Measurements from ENCODE around the gene SNAP23. TPM values are rescaled to one million over a fixed set of nuclear protein-coding genes. Genes with fewer than 3 reads are reported as not detected.

The SNAP23 gene
- total RNA-seq, 1 experiment from 2014 or later, result 63.2 TPM

DNA sequence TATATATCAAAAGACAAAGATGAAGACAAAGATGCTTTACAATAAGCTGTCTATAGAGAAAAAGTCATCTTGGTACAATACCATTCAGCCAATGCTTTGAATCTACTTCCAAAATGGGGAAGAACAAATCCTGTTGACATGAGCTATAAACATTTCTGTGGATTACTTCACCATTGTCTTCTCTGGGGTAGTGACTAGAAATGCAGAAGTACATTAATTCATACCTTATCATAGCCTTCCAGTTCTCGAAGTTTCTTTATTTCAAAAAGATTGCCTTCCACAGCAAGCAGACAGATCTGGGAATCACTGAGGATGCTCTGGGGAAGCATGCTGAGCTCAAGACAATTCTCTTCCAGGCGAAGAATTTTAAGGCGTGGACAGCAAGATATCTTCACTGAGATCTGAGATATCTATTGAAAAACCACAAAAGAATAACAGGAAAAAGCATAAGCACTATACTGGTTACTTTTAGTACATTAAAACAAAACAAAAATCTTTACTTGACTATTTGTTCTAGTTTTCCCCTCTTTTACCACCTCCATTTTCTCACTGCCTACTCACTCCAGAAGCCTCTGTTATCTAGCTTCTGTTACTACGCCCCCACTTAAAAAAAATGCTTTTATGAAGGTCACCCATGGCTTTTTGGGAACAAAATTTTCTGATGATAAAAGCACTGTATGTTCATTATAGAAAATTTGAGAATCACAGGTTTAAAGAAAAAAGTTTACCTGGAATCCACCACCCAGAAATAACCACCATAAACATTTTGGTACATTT, 49.6 kb downstream of the SNAP23 start:
- H3K36me3 Mint-ChIP-seq (ENCODE audit: insufficient read depth in 1 of 3, low read depth in 3 of 3), result peaks cover 0 to 20% (median 4%) of the 10 kb centered on the region in 3 experiments; a peak in 5 of 7 replicates
- Histone ChIP-seq H4K8ac (replicated peaks; ENCODE audit: insufficient read length, low read depth, low read length) (no peak overlapping the region), H3K14ac (ENCODE audit: insufficient read depth, low read length) (no peak overlapping the region), H2AFZ (ENCODE audit: low read length) (no peak overlapping the region), H4K91ac (ENCODE audit: insufficient read length, low read depth, low read length) (no peak overlapping the region), H3K18ac (ENCODE audit: insufficient read length, low read depth, low read length) (no peak overlapping the region), H2BK15ac (ENCODE audit: low read depth, low read length) (no peak overlapping the region), H2BK5ac (ENCODE audit: insufficient read length, low read length) (no peak overlapping the region), H3T11ph (ENCODE audit: low read length) (no peak overlapping the region), H3K27me3 (ENCODE audit: insufficient read depth, low read length) (no peaks in the 10 kb centered on the region), H3K4me2 (ENCODE audit: insufficient read depth, insufficient read length, low read length) (no peak overlapping the region), H2BK20ac (ENCODE audit: low read depth, low read length, poor library complexity, severe bottlenecking) (no peak overlapping the region), H3K79me2 (ENCODE audit: insufficient read depth, low read length) (peaks cover 4% of the 10 kb centered on the region; the same call in 1 of the 2 replicates), H3K27ac (ENCODE audit: insufficient read length, low read depth, low read length) (no peak overlapping the region), H4K5ac (ENCODE audit: insufficient read length, low read depth, low read length) (no peak overlapping the region), H3K9ac (ENCODE audit: extremely low read depth, insufficient read length, low read length) (no peak overlapping the region), H3K4me1 (ENCODE audit: insufficient read depth, low read length) (no peaks in the 10 kb centered on the region), H3K56ac (ENCODE audit: insufficient read length, low read depth, low read length) (no peak overlapping the region), H2BK12ac (ENCODE audit: insufficient read length, low read depth, low read length) (no peak overlapping the region), H2BK120ac (ENCODE audit: low read depth, low read length, poor library complexity, severe bottlenecking) (no peak overlapping the region), H3K79me1 (ENCODE audit: insufficient read depth, low read depth, low read length, poor library complexity, severe bottlenecking) (no peaks in the 10 kb centered on the region), H2AK5ac (ENCODE audit: insufficient read length, low read length) (no peak overlapping the region), H3K4ac (ENCODE audit: low read depth, low read length) (no peak overlapping the region), H3K23me2 (ENCODE audit: insufficient read length, low read depth, low read length, poor library complexity, severe bottlenecking) (peaks cover 5% of the 10 kb centered on the region), H3K23ac (ENCODE audit: insufficient read length, low read depth, low read length) (no peak overlapping the region), H4K20me1 (ENCODE audit: control insufficient read depth, insufficient read depth, insufficient read length) (no peaks in the 10 kb centered on the region), H3K9me3 (ENCODE audit: control insufficient read depth, low read depth, low read length) (no peaks in the 10 kb centered on the region)
- no peak overlapping the region for H3K27ac Mint-ChIP-seq
- H3K4me1 Mint-ChIP-seq, result peaks cover 14 to 15% of the 10 kb centered on the region in 2 experiments
- H3K27me3 Mint-ChIP-seq (ENCODE audit: low read depth), result no peaks in the 10 kb centered on the region; the same call in 1 of the 2 replicates
- no peak overlapping the region for H3K4me3 Mint-ChIP-seq
- no peaks in the 10 kb centered on the region for H3K9me3 Mint-ChIP-seq
- TF ChIP-seq, protein P1, sequence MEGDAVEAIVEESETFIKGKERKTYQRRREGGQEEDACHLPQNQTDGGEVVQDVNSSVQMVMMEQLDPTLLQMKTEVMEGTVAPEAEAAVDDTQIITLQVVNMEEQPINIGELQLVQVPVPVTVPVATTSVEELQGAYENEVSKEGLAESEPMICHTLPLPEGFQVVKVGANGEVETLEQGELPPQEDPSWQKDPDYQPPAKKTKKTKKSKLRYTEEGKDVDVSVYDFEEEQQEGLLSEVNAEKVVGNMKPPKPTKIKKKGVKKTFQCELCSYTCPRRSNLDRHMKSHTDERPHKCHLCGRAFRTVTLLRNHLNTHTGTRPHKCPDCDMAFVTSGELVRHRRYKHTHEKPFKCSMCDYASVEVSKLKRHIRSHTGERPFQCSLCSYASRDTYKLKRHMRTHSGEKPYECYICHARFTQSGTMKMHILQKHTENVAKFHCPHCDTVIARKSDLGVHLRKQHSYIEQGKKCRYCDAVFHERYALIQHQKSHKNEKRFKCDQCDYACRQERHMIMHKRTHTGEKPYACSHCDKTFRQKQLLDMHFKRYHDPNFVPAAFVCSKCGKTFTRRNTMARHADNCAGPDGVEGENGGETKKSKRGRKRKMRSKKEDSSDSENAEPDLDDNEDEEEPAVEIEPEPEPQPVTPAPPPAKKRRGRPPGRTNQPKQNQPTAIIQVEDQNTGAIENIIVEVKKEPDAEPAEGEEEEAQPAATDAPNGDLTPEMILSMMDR (conservative IDR thresholded peaks at IDR 0.05), result no peak
- no CpG with 5 or more reads among the region's 4 CpGs for WGBS (ENCODE audit: extremely low coverage, insufficient read length, low lambda C conversion rate)
- DNase-seq, result no peak
